ENCODE data around the gene FBXO11.

FBXO11 gene

DNA sequence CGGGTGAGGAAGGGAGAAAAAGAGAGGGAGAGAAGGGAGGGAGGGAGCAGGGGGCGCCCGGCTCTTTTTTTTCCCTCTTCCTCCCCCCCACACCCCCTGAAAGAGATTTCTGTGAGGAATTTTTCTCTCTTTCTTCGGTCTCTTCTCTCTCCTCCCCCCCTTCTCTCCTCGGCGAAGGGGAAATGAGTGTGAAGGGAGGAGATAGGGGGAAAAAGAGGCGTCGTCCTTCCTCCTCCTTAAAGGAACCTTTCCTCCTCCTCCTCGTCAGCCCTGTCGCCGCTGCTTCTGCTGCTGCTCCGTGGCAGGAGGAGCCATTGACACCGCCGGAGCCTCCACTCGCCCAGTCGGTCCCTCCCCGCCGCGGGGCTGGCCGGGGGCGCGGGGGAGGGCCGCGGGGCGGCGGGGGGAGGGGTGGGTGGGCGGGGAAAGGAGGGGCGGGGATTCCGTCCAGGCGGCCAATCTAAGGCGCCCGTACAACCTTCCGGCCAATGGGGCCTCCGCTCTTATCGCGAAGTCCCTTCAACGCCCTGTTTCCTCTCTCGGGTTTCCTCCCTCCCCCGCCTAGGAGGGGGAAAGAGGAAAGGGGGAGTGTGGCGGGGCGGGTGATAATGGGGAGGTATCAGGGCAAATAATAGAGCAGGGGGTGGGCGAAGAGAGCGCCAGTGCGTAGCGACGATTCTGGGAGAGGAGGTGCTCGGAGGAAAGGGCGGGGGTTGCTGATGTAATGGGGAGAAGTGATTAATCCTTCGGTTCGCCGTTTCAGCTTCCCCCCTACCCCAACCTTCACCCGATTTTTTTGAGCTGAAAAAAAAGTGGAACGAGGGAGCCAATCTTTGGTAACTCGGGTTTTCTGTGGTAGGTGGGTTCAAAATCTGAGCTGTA is at the start of gene FBXO11:
FBXO11 (minus strand) TSS at position 342 of the 882 bp plus-strand sequence. CDS start 778 bp downstream, outside the sequence.
- H3K4me3 ChIP-seq (replicated peaks; ENCODE audit: low read depth, low read length): peak within 1 kb of the TSS; percentile 90
- DNase-seq (ENCODE audit: extremely low read depth, low read depth): peak; percentile 95
- TF ChIP-seq, protein P1, sequence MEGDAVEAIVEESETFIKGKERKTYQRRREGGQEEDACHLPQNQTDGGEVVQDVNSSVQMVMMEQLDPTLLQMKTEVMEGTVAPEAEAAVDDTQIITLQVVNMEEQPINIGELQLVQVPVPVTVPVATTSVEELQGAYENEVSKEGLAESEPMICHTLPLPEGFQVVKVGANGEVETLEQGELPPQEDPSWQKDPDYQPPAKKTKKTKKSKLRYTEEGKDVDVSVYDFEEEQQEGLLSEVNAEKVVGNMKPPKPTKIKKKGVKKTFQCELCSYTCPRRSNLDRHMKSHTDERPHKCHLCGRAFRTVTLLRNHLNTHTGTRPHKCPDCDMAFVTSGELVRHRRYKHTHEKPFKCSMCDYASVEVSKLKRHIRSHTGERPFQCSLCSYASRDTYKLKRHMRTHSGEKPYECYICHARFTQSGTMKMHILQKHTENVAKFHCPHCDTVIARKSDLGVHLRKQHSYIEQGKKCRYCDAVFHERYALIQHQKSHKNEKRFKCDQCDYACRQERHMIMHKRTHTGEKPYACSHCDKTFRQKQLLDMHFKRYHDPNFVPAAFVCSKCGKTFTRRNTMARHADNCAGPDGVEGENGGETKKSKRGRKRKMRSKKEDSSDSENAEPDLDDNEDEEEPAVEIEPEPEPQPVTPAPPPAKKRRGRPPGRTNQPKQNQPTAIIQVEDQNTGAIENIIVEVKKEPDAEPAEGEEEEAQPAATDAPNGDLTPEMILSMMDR (IDR thresholded peaks at IDR 0.05; ENCODE audit: low read depth, low read length, missing control alignments): no peak

GRCh38 chr2:47950340-47951301 is 44.3 kb upstream of the FBXO11 start:
- H3K4me3 ChIP-seq (replicated peaks; ENCODE audit: low read depth, low read length): no peak overlapping the region

DNA sequence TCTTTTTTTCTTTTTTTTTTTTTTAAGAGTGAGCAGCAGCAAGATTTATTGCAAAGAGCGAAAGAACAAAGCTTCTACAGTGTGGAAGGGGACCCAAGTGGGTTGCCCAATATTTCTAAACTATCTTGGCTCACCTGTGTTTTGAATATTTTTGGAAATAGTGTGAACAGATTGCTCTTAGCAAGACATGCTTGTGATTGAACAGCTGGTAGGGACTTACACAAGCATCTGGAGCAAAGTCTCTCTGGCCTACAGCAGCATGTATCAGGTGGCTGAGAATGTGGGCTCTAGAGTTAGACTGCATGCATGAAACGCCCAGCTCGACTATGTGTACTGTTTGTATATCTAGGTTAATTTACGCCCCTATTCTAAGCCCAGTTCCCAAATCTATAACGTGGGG is 40.3 kb upstream of the FBXO11 start:
- H3K4me3 ChIP-seq (replicated peaks; ENCODE audit: low read depth, low read length): no peak overlapping the region
- DNase-seq (ENCODE audit: extremely low read depth, low read depth): no peak
- TF ChIP-seq, protein P1 (IDR thresholded peaks at IDR 0.05; ENCODE audit: low read depth, low read length, missing control alignments): no peak

More at GRCh38 chr2:47950340-47951301, 44.3 kb upstream of the FBXO11 start:
- DNase-seq (ENCODE audit: extremely low read depth, low read depth): no peak
- TF ChIP-seq, protein P1 (IDR thresholded peaks at IDR 0.05; ENCODE audit: low read depth, low read length, missing control alignments): no peak

- TF ChIP-seq, protein P1 (IDR thresholded peaks at IDR 0.05; ENCODE audit: low read depth, low read length, missing control alignments): no peak
- no peak for DNase-seq (ENCODE audit: extremely low read depth, low read depth)
- no peak overlapping the region for H3K4me3 ChIP-seq (replicated peaks; ENCODE audit: low read depth, low read length)
Measured at GRCh38 chr2:47945046-47945781, 38.9 kb upstream of the FBXO11 start.

GRCh38 chr2:47941936-47942335 is 35.6 kb upstream of the FBXO11 start:
- no peak for DNase-seq (ENCODE audit: extremely low read depth, low read depth)
- TF ChIP-seq, protein P1 (IDR thresholded peaks at IDR 0.05; ENCODE audit: low read depth, low read length, missing control alignments): no peak
- no peak overlapping the region for H3K4me3 ChIP-seq (replicated peaks; ENCODE audit: low read depth, low read length)

DNA sequence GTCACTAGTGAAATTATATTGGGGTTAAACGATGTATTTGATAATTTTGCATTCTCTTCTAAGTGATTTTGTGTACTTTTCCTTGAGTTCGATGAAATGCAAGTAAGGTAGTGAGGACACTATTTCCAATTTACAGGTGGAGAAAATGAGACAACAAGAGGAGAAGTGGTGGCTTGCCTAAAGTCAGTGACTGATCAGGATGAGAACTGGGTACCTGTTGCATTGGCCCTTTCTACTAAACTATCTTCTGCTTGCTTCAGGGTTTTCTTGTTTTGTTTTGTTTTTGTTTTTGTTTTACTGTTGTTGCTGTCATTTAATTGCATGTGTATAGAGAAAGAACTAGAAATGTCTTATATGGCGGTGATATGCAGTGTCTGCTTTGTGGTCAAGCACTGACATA is 31.4 kb upstream of the FBXO11 start:
- H3K4me3 ChIP-seq (replicated peaks; ENCODE audit: low read depth, low read length): no peak overlapping the region
- no peak for DNase-seq (ENCODE audit: extremely low read depth, low read depth)
- TF ChIP-seq, protein P1 (IDR thresholded peaks at IDR 0.05; ENCODE audit: low read depth, low read length, missing control alignments): no peak
